PC-3 (cell line): ENCODE data around the gene DYNC2I2.

Experiments used
- EZH2 ChIP-seq: fragments of 300-600 bp; sonication (generic); IDR thresholded peaks from one replicate; pipeline ENCODE4 v1.6.1; 2017; ENCODE audit warnings: antibody characterized with exemption, mild to moderate bottlenecking, low read length; ENCODE audit not compliant: unreplicated experiment
- TF ChIP-seq, protein P1 (sequence below): fragments of 300-600 bp; sonication (generic); conservative IDR thresholded peaks from 2 replicates; pipeline ENCODE4 v1.5.1; 2017; ENCODE audit warnings: antibody characterized with exemption, low read depth, mild to moderate bottlenecking, low read length

GRCh38 chr9:128631636-128632035 lies 25.0 kb downstream of the DYNC2I2 start:
- no peak for TF ChIP-seq EZH2
- TF ChIP-seq, protein P1, sequence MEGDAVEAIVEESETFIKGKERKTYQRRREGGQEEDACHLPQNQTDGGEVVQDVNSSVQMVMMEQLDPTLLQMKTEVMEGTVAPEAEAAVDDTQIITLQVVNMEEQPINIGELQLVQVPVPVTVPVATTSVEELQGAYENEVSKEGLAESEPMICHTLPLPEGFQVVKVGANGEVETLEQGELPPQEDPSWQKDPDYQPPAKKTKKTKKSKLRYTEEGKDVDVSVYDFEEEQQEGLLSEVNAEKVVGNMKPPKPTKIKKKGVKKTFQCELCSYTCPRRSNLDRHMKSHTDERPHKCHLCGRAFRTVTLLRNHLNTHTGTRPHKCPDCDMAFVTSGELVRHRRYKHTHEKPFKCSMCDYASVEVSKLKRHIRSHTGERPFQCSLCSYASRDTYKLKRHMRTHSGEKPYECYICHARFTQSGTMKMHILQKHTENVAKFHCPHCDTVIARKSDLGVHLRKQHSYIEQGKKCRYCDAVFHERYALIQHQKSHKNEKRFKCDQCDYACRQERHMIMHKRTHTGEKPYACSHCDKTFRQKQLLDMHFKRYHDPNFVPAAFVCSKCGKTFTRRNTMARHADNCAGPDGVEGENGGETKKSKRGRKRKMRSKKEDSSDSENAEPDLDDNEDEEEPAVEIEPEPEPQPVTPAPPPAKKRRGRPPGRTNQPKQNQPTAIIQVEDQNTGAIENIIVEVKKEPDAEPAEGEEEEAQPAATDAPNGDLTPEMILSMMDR = no peak
